Measurements from ENCODE around the gene S100Z. TPM values are rescaled to one million over a fixed set of nuclear protein-coding genes. Genes with fewer than 3 reads are reported as not detected.

The S100Z gene
- total RNA-seq = not detected in 2 replicates

DNA sequence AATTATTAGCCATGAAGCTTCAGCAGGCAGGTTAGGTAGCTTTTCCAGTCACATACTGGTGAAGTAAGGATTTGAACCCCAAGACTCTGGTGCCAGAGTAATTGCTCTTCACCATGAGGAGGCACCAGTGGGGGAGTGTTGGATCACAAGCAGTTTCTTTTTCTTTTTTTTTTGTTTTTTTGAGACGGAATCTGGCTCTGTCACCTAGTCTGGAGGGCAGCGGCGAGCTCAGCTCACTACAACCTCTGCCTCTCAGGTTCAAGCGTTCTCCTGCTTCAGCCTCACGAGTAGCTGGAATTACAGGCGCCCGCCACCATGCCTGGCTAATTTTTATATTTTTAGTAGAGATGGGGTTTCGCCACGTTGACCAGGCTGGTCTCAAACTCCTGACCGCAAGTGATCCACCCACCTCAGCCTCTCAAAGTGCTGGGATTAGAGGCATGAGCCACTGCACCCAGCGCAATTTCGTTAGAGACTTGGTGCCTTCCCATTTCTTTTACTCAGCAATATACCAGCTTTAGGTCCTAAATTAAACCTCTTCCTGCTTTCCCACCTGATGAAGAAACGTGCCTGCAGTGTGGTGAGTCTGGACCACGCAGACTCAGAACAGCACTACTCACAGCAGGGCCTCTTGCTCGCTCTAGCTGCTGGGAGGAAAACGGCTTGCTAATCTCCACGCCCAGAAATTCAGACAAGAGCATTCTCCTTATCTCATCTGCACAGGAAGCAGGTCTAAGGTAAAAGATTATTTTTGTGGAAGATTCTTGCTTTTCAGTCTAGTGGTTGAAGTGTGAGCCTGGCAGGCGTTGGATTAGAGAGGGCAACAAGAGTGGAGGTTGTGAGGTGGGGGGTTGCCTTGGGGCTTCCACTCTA, at the start of gene S100Z:
S100Z (plus strand) TSS at position 596 of the 873 bp plus-strand sequence. CDS start 25,346 bp downstream, outside the sequence.

DNA sequence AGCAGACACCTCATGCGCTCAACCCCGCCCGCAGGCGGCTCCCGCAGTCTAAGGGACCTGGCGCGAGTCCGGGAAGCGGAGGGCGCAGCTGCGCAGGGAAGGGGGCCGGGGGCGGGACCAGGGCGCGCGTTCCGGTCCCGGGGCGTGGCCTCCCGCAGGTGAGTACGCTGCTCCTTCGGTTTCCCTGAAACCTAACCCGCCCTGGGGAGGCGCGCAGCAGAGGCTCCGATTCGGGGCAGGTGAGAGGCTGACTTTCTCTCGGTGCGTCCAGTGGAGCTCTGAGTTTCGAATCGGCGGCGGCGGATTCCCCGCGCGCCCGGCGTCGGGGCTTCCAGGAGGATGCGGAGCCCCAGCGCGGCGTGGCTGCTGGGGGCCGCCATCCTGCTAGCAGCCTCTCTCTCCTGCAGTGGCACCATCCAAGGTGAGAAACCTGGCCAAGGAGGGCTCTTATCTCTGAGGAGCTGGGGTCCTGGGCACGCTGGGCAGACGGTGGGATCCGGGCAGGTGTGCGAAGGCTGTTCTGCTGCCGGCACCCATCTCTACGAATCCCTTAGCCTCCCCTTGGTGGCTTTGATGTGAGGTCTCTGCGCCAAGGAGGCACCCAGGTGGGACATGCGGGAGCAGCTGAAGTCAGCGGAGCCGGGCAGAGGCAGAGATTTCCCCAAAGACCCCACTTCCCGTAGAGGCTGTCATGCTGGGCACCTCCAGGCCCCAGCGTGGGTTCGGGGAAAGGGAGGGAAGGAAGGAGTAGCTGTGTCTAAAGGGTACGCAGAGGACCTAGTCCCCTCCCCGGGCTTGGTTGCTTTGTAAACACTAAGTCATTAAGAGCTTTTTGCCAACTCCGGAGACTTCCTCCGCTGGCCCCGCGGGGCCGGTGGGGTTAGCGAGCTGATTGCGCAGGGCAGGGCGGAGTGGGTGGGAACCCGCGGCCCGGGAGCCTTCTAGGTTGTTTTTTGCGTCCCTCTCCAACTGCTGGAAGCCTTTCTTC, 30.7 kb upstream of the S100Z start, which contains the start of gene F2RL1:
F2RL1 (plus strand) TSS at position 187 of the 988 bp plus-strand sequence; CDS start at position 340, 153 bp downstream.

DNA sequence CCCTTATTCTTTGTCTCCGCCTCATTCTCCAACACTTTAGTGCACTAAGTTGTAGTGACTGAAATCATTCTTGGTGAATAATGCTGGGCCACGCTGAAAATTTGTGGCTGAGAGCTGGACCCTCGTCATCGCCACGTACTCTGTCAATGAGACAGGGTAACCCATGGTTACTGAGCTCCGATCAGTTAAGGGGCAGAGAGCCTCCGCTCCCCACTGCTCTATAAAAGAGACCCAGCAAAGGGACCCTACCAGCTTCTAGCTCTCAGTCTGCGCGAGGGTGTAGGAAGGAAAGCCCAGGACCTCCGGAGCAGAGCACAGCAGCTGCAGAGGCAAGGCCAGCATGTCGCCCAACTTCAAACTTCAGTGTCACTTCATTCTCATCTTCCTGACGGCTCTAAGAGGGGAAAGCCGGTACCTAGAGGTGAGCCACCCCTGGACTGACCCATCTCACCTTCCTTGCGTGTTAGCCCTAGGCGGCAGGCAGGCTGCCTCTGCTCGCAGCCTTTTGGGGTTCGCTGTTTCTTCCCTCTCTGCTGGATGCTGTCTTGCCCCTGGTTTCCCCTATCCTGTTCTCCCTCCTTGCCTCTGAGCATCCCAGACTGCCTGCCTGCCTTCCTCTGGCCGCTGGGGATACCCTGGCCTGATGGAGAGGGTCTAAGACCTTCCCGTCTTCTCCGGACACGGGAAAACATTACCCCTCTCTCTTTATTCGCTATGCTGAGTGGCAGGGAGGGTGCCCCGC, 103.2 kb downstream of the S100Z start, which contains the start of gene CRHBP:
CRHBP (plus strand) TSS at position 251 of the 742 bp plus-strand sequence; CDS start at position 341, 90 bp downstream.

Other genes starting within 250 kb of the S100Z start
- 1.1 and 1.6 TPM in 2 replicates for gene F2RL2, start 226.6 kb upstream of the S100Z start, total RNA-seq
- gene F2R, start 133.9 kb upstream of the S100Z start, total RNA-seq = 113 and 122 TPM in 2 replicates
- 19.3 and 64.2 TPM in 2 replicates for gene F2RL1, start 31.0 kb upstream of the S100Z start, total RNA-seq
- gene CRHBP, start 103.0 kb downstream of the S100Z start, total RNA-seq = under 0.01 and 3.1 TPM in 2 replicates
- gene AGGF1, start 180.4 kb downstream of the S100Z start, total RNA-seq = 19.3 and 26.9 TPM in 2 replicates
- gene ZBED3, start 237.3 kb downstream of the S100Z start, total RNA-seq = 0.90 and 1.3 TPM in 2 replicates